Fibroblast of the conjunctiva (primary cell): ENCODE data around the gene OTUD3.
"Not testable (repeated sequence)": the region's sequence is repeated elsewhere in the genome, so short reads cannot be mapped to it uniquely, and the experiment has no call there.

Source experiments
- DNase-seq: peaks from one replicate; pipeline ENCODE4 v3.0.0-alpha.2; 2010; ENCODE audit warnings: low read depth

Gene OTUD3

GRCh38 chr1:19882111-19883071, at the start of gene OTUD3:
TSS of gene OTUD3 (plus strand) at chr1:19882395. CDS start at chr1:19882514, 119 bp downstream.
- peak; percentile 96 for DNase-seq

GRCh38 chr1:19835578-19835977, 46.6 kb upstream of the OTUD3 start:
- DNase-seq: no peak

- DNase-seq: no peak
These were observed 44.3 kb upstream of the OTUD3 start for GRCh38 chr1:19837866-19838265.

- no peak for DNase-seq
These were observed 42.0 kb upstream of the OTUD3 start for GRCh38 chr1:19840228-19840627.

- no peak for DNase-seq
These were observed 37.3 kb upstream of the OTUD3 start for GRCh38 chr1:19844731-19845495.

GRCh38 chr1:19845555-19845954, 36.6 kb upstream of the OTUD3 start:
- DNase-seq: no peak

- DNase-seq: no peak
These were observed 35.9 kb upstream of the OTUD3 start for GRCh38 chr1:19846338-19846737.

- DNase-seq: not testable (repeated sequence)
These were observed 34.9 kb upstream of the OTUD3 start for GRCh38 chr1:19847334-19847733.

GRCh38 chr1:19849307-19849706, 32.9 kb upstream of the OTUD3 start:
- DNase-seq: not testable (repeated sequence)

- no peak for DNase-seq
These were observed 32.0 kb upstream of the OTUD3 start for GRCh38 chr1:19850214-19850613.

- DNase-seq: no peak
These were observed 30.2 kb upstream of the OTUD3 start for GRCh38 chr1:19852036-19852435.

- no peak for DNase-seq
These were observed 27.3 kb upstream of the OTUD3 start for GRCh38 chr1:19854866-19855265.

GRCh38 chr1:19858893-19859292, 23.3 kb upstream of the OTUD3 start:
- no peak for DNase-seq

- DNase-seq: no peak
These were observed 22.3 kb upstream of the OTUD3 start for GRCh38 chr1:19859876-19860275.

- DNase-seq: no peak
These were observed 21.8 kb upstream of the OTUD3 start for GRCh38 chr1:19860418-19860817.

- DNase-seq: no peak
These were observed 21.2 kb upstream of the OTUD3 start for GRCh38 chr1:19861034-19861433.

- DNase-seq: no peak
These were observed 20.2 kb upstream of the OTUD3 start for GRCh38 chr1:19861842-19862530.

- no peak for DNase-seq
These were observed 19.3 kb upstream of the OTUD3 start for GRCh38 chr1:19862944-19863343.

- DNase-seq: no peak
These were observed 17.5 kb upstream of the OTUD3 start for GRCh38 chr1:19864570-19865160.

- DNase-seq: no peak
These were observed 16.2 kb upstream of the OTUD3 start for GRCh38 chr1:19866029-19866428.

- DNase-seq: no peak
These were observed 15.4 kb upstream of the OTUD3 start for GRCh38 chr1:19866758-19867157.

GRCh38 chr1:19868575-19868974, 13.6 kb upstream of the OTUD3 start:
- DNase-seq: not testable (repeated sequence)
